ENCODE data around the gene BAZ2B. TPM values are rescaled to one million over a fixed set of nuclear protein-coding genes. Genes with fewer than 3 reads are reported as not detected.
"Not testable (repeated sequence)": the region's sequence is repeated elsewhere in the genome, so short reads cannot be mapped to it uniquely, and the experiment has no call there.

Gene BAZ2B
- total RNA-seq, 4 donors from 2014 or later = 94.5 to 237 (median 145) TPM

DNA sequence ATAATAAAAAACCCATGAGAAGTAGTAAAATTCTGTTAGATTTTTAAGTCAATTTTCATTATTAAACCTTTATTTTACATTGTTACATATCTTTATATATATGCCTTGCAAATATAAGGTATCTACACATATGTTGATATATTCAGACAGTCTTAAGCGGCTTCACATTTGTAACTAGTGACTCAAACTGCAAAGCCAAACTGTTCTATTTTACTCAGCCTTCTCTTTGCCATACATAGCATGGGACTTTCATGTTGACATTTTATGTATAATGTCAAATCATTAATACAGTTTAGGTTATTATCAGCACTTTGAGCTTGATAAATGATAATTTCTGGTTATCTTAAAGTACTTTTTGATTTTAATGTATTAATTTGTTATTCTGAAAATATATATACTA, 204.9 kb downstream of the BAZ2B start:
- intact Hi-C loops (cut with DNase I; ENCODE audit: low total_unique reads) = no loop called here
- H3K36me3 ChIP-seq = peaks cover 0 to 3% of the 10 kb centered on the region in 2 donors
- no peak overlapping the region for H3K27ac ChIP-seq
- H3K27me3 ChIP-seq = no peaks in the 10 kb centered on the region
- no peaks in the 10 kb centered on the region for H3K4me1 ChIP-seq
- DNase-seq = no peak
- H3K9me3 ChIP-seq = no peaks in the 10 kb centered on the region
- TF ChIP-seq CTCF (IDR thresholded peaks at IDR 0.05) (no peak), POLR2A (IDR thresholded peaks at IDR 0.05) (no peak)
- no peak overlapping the region for H3K4me3 ChIP-seq

DNA sequence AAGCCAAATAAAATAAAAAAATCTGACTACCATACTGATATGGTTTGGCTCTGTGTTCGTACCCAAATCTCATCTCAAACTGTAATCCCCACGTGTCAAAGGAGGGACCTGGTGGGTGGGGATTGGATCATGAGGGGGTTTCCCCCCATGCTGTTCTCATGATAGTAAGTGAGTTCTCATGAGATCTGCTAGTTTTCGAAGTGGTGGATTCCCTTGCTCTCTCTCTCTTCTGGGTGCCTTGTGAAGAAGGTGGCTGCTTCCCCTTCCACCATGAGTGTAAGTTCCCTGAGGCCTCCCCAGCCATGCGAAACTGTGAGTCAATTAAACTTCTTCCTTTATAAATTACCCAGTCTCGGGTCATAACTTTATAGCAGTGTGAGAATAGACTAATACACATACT, 206.1 kb downstream of the BAZ2B start:
- intact Hi-C loops (cut with DNase I; ENCODE audit: low total_unique reads) = no loop called here
- peaks cover 0 to 3% of the 10 kb centered on the region in 2 donors for H3K36me3 ChIP-seq
- H3K4me3 ChIP-seq = no peak overlapping the region
- H3K9me3 ChIP-seq = no peaks in the 10 kb centered on the region
- H3K27me3 ChIP-seq = no peaks in the 10 kb centered on the region
- TF ChIP-seq POLR2A (IDR thresholded peaks at IDR 0.05) = no peak
- no peak for TF ChIP-seq CTCF (IDR thresholded peaks at IDR 0.05)
- H3K27ac ChIP-seq = no peak overlapping the region
- DNase-seq = no peak
- no peaks in the 10 kb centered on the region for H3K4me1 ChIP-seq

DNA sequence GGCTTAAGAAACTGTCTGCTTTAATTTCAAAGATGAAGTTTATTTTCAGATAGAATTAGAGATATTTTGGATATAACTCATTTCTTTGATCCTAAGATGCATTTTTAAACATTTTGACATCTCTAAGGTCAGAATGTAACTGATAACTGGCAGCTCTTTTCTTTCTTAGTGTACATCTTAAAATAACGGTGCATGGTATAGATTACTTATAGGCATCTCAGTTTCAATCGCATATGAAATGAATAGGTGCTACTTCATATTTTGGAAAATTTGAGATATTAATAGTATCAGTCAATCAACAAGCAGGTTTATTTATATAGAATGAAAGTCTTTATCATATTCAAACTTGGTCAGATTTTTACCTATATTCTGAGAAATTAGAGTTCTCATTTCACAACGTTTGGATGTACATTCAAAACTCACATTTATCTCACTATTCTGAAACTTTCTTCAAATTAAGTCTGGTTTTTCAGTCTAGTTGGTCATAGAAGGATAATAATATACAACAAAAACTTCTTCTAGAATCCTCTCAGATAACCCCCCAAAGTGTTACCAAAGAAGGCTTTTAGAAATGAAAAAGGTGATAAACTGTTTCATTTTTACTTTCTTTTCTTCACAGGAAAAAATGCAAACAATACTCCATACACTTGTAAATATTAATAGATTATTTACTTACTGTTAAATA, 207.1 kb downstream of the BAZ2B start:
- no peaks in the 10 kb centered on the region for H3K9me3 ChIP-seq
- no peak for TF ChIP-seq CTCF (IDR thresholded peaks at IDR 0.05)
- TF ChIP-seq POLR2A (IDR thresholded peaks at IDR 0.05) = no peak
- H3K27ac ChIP-seq = no peak overlapping the region
- no peaks in the 10 kb centered on the region for H3K27me3 ChIP-seq
- intact Hi-C loops (cut with DNase I; ENCODE audit: low total_unique reads) = no loop called here
- no peaks in the 10 kb centered on the region for H3K4me1 ChIP-seq
- no peak for DNase-seq
- peaks cover 0 to 3% of the 10 kb centered on the region in 2 donors for H3K36me3 ChIP-seq
- H3K4me3 ChIP-seq = no peak overlapping the region

- intact Hi-C loops (cut with DNase I; ENCODE audit: low total_unique reads) = no loop called here
- no peaks in the 10 kb centered on the region for H3K27me3 ChIP-seq
- H3K9me3 ChIP-seq = no peaks in the 10 kb centered on the region
- H3K27ac ChIP-seq = no peak overlapping the region
- DNase-seq = no peak
- no peaks in the 10 kb centered on the region for H3K36me3 ChIP-seq
- TF ChIP-seq POLR2A (IDR thresholded peaks at IDR 0.05) (no peak), CTCF (IDR thresholded peaks at IDR 0.05) (no peak)
- H3K4me1 ChIP-seq = no peaks in the 10 kb centered on the region
- H3K4me3 ChIP-seq = no peak overlapping the region
These were observed 213.6 kb downstream of the BAZ2B start for GRCh38 chr2:159402790-159403189.

DNA sequence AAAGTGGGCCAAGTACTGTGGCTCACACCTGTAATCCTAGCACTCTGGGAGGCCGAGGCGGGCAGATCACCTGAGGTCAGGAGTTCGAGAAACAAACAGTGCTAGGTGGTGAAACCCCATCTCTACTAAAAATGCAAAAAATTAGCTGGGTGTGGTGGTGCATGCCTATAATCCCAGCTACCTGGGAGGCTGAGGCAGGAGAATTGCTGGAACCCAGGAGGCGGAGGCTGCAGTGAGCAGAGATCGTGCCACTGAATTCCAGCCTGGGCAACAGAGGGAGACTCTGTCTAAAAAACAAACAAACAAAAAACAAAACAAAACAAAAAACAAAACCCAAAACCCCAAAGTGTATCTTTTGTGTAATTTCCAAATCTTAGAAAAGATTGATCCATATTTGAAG, 214.2 kb downstream of the BAZ2B start:
- H3K27ac ChIP-seq; H3K9me3 ChIP-seq; H3K27me3 ChIP-seq; H3K4me1 ChIP-seq; H3K36me3 ChIP-seq; DNase-seq; intact Hi-C loops (cut with DNase I; ENCODE audit: low total_unique reads); H3K4me3 ChIP-seq: not testable (repeated sequence)
